GM11168 (cell line): ENCODE results near the gene NDUFB10.

Experiments used
- in situ Hi-C: fragments of 300-500 bp; cut with MboI; formaldehyde crosslinking; loops from one replicate; pipeline ENCODE4 v1.12.0; 2022; ENCODE audit warnings: low sequenced_read_pairs; ENCODE audit not compliant: unreplicated experiment

The NDUFB10 gene

GRCh38 chr16:1998852-1999801 lies 39.8 kb downstream of the NDUFB10 start:
- in situ Hi-C loops, result no loop called here

- in situ Hi-C loops, result loop anchor here (25.0 kb wide), 1 partner anchor 487 kb away; the partner anchor contains the start of gene TBC1D24
Observed at GRCh38 chr16:1999866-2000514, 40.7 kb downstream of the NDUFB10 start.

GRCh38 chr16:2001035-2001434 lies 41.7 kb downstream of the NDUFB10 start:
- in situ Hi-C loops, result loop anchor here (25.0 kb wide), 1 partner anchor 486 kb away; the partner anchor contains the start of gene TBC1D24

- in situ Hi-C loops, result loop anchor here (25.0 kb wide), 1 partner anchor 486 kb away; the partner anchor contains the start of gene TBC1D24
Observed at GRCh38 chr16:2001456-2002355, 42.4 kb downstream of the NDUFB10 start.

GRCh38 chr16:2002406-2003230 lies 43.3 kb downstream of the NDUFB10 start:
- in situ Hi-C loops, result loop anchor here (25.0 kb wide), 1 partner anchor 485 kb away; the partner anchor contains the start of gene TBC1D24

- in situ Hi-C loops, result loop anchor here (25.0 kb wide), 1 partner anchor 484 kb away; the partner anchor contains the start of gene TBC1D24
Observed at GRCh38 chr16:2003231-2003826, 44.0 kb downstream of the NDUFB10 start.

- in situ Hi-C loops, result loop anchor here (25.0 kb wide), 1 partner anchor 483 kb away; the partner anchor contains the start of gene TBC1D24
Observed at GRCh38 chr16:2003827-2004641, 44.7 kb downstream of the NDUFB10 start.

- in situ Hi-C loops, result loop anchor here (25.0 kb wide), 1 partner anchor 482 kb away; the partner anchor contains the start of gene TBC1D24
Observed at GRCh38 chr16:2004795-2005517, 45.6 kb downstream of the NDUFB10 start.

GRCh38 chr16:2005646-2006045 lies 46.3 kb downstream of the NDUFB10 start:
- in situ Hi-C loops, result loop anchor here (25.0 kb wide), 1 partner anchor 482 kb away; the partner anchor contains the start of gene TBC1D24

- in situ Hi-C loops, result loop anchor here (25.0 kb wide), 1 partner anchor 481 kb away; the partner anchor contains the start of gene TBC1D24
Observed at GRCh38 chr16:2006317-2006716, 47.0 kb downstream of the NDUFB10 start.

GRCh38 chr16:2007081-2007836 lies 47.9 kb downstream of the NDUFB10 start:
- in situ Hi-C loops, result loop anchor here (25.0 kb wide), 1 partner anchor 480 kb away; the partner anchor contains the start of gene TBC1D24

- in situ Hi-C loops, result loop anchor here (25.0 kb wide), 1 partner anchor 479 kb away; the partner anchor contains the start of gene TBC1D24
Observed at GRCh38 chr16:2008009-2008526, 48.7 kb downstream of the NDUFB10 start.

GRCh38 chr16:2008631-2009163 lies 49.4 kb downstream of the NDUFB10 start:
- in situ Hi-C loops, result loop anchor here (25.0 kb wide), 1 partner anchor 479 kb away; the partner anchor contains the start of gene TBC1D24

- in situ Hi-C loops, result loop anchor here (25.0 kb wide), 1 partner anchor 478 kb away; the partner anchor contains the start of gene TBC1D24
Observed at GRCh38 chr16:2009164-2009711, 49.9 kb downstream of the NDUFB10 start.
